Heart left ventricle (tissue), 16 donors: ENCODE measurements around the gene MGMT. TPM values are rescaled to one million over a fixed set of nuclear protein-coding genes. Genes with fewer than 3 reads are reported as not detected.

ENCODE experiments used
- ATAC-seq, 4 donors: fragments of 200-7000 bp; cut with Tn5 transposase; one replicate each; pipeline ENCODE4 v1.9.1; 2020 to 2022; ENCODE audit warnings: moderate library complexity in 4 of 4, mild to moderate bottlenecking in 3 of 4, moderate number of reproducible peaks in 1 of 4
- DNase-seq, 5 donors: peaks; one replicate each; pipeline ENCODE4 v3.0.0-alpha.2; 2020
- H3K27ac ChIP-seq, 12 donors: fragments of 200-600 bp; sonication (generic) in 4 of 12; one replicate each; pipeline versions ENCODE4 v1.5.0 to v1.8.0; 2016 to 2022; ENCODE audit warnings: mild to moderate bottlenecking in 2 of 12
- H3K27me3 ChIP-seq, 9 donors: fragments of 200-600 bp; sonication (generic) in 2 of 9; one replicate each; pipeline versions ENCODE4 v1.5.1 to v1.8.0; 2016 to 2022; ENCODE audit warnings: mild to moderate bottlenecking in 3 of 9
- H3K36me3 ChIP-seq, 9 donors: fragments of 200-600 bp; sonication (generic) in 2 of 9; one replicate each; pipeline versions ENCODE4 v1.5.0 to v1.8.0; 2018 to 2022; ENCODE audit warnings: mild to moderate bottlenecking in 2 of 9
- H3K4me1 ChIP-seq, 12 donors: fragments of 200-600 bp; sonication (generic) in 4 of 12; one replicate each; pipeline versions ENCODE4 v1.5.0 to v1.8.0; 2016 to 2022; ENCODE audit warnings: mild to moderate bottlenecking in 3 of 12
- H3K4me3 ChIP-seq, 12 donors: fragments of 200-600 bp; sonication (generic) in 4 of 12; one replicate each; pipeline versions ENCODE4 v1.5.0 to v1.8.0; 2017 to 2022; ENCODE audit warnings: mild to moderate bottlenecking in 9 of 12, moderate library complexity in 4 of 12
- H3K9me3 ChIP-seq, 12 donors: fragments of 200-600 bp; sonication (generic) in 4 of 12; one replicate each; pipeline versions ENCODE4 v1.5.0 to v1.8.0; 2016 to 2022; ENCODE audit warnings: mild to moderate bottlenecking in 1 of 12
- CTCF ChIP-seq, 12 donors: fragments of 200-600 bp; sonication (generic) in 4 of 12; IDR thresholded peaks; one replicate each; pipeline versions ENCODE4 v1.5.0 to v1.8.0; 2018 to 2022; ENCODE audit warnings: antibody characterized with exemption in 12 of 12, mild to moderate bottlenecking in 5 of 12
- POLR2A ChIP-seq, 2 donors: fragments of 450-650 bp; IDR thresholded peaks; one replicate each; pipeline ENCODE4 v1.6.1; 2017; ENCODE audit warnings: antibody characterized with exemption in 2 of 2, mild to moderate bottlenecking in 2 of 2, moderate library complexity in 2 of 2
- WGBS, 4 donors: extraction: QIAGEN DNeasy Blood & Tissue Kit in 2 of 4; methylation state at CpG; one replicate each; pipeline versions ENCODE4 v1.1.5 to v1.1.7; 2013 to 2018; 5-methylcytosine and 5-hydroxymethylcytosine counted together
- intact Hi-C, 10 donors: fragments of 100-400 bp; cut with DNase I; formaldehyde crosslinking; loops; one replicate each; pipeline versions ENCODE4 v1.11.1 to v1.14.2; 2022
- polyA plus RNA-seq, 2 donors: library from polyadenylated mRNA; stranded (reverse); fragments of 200-250 nt; gene quantifications; one replicate each; pipeline ENCODE4 v1.2.3, GENCODE V29; 2013
- total RNA-seq, 9 donors: library from RNA; depleted of rRNA in 2 of 9; stranded (reverse); fragments of >200 nt in 2 of 9; fragmentation: NEBNext Ultra II Directional in 3 of 9; extraction: Animal tissue kit (Norgen Biotek cat#: 25700) in 3 of 9; gene quantifications; one replicate each; pipeline versions ENCODE4 v1.1.0 to v1.2.4, GENCODE V29; 2016 to 2023
- donor health status: ischemic (EF 13 %, LVEDD 7.1; RV severe dilation, severe dysfunction).
- donor health status: healthy with polysubstance abuse.
- donor health status: DM: no; HTN: yes; CAD: no.
- donor health status: DM: no; HTN: no; CAD: no.
- donor health status: ischemic (EF 25% LVEDD 6.9; RV normal size, moderate dysfunction).
- donor health status: ischemic (EF 25% LVEDD 5.7; RV mildly dilated, moderate dysfunction).
- donor health status: healthy.
- donor health status: DM: yes; HTN: yes; CAD: no.
- donor health status: ischemic (EF 35%, LVEDD 5.7; RV mildly dilated, moderate dysfunction).
- donor health status: nonischemic (EF 11% LVEDD 7.7; RV severe dilation, severe dysfunction).
- donor health status: DM: yes; HTN: yes; CAD: no.
- donor health status: PGD.
- donor health status: ischemic (EF 29% LVEDD 5.4; RV normal size, mild dysfunction).
- donor health status: nonischemic (EF 23%, LVEDD 6.1; RV moderate dilation, normal function).

Gene MGMT
- total and polyA plus RNA-seq, 11 donors: 6.2 to 25.3 (median 11.6) TPM

DNA sequence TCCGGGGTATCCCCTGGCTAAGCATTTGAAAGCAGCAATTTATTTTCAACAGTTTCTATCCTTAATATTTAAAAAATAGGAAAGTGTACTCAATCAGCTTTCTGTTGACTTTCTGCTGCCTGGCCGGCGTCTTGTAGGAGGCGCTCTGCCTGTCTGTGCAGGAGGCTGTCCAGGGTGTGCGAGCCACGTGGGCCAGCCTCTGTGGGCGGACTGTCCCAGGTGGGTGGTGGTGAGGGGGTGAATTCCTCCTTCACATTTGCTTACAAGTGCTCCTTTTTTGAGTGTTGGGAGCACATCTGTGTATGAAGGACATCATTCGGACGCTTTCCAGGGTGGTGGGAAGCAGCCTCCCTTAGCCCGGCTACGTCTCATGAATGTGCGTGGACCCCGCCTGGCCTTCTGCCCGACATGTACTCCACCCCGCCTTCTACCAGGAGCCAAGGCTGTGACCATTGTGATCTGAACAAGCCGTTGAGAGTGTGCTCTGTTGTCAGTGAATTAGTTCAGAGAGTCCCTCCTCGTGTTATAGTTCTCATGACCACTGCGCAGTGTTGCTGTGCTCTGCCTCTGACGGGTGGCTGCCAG lies 114.9 kb downstream of the MGMT start:
- Histone ChIP-seq H3K4me1 (no peaks in the 10 kb centered on the region), H3K27ac (no peak overlapping the region), H3K4me3 (no peak overlapping the region), H3K9me3 (peaks cover 0 to 19% (median 11%) of the 10 kb centered on the region in 12 donors), H3K27me3 (no peaks in the 10 kb centered on the region), H3K36me3 (no peaks in the 10 kb centered on the region)
- intact Hi-C loops: no loop called here
- ATAC-seq (no peak), DNase-seq (no peak)
- TF ChIP-seq POLR2A (IDR thresholded peaks at IDR 0.05) (no peak), CTCF (IDR thresholded peaks at IDR 0.05) (no peak)
- WGBS, 4 donors: 92 to 96% (median 93%) methylated on average over 19 of the region's 19 CpGs

- Histone ChIP-seq H3K4me1 (no peaks in the 10 kb centered on the region), H3K27me3 (no peaks in the 10 kb centered on the region), H3K27ac (no peak overlapping the region), H3K9me3 (peaks cover 0 to 37% (median 17%) of the 10 kb centered on the region in 12 donors), H3K36me3 (no peaks in the 10 kb centered on the region), H3K4me3 (no peak overlapping the region)
- no peak for ATAC-seq
- 86 to 92% (median 89%) methylated on average over 8 of the region's 8 CpGs for WGBS, 4 donors
- no peak for DNase-seq
- TF ChIP-seq CTCF (IDR thresholded peaks at IDR 0.05) (no peak), POLR2A (IDR thresholded peaks at IDR 0.05) (no peak)
- intact Hi-C loops: no loop called here
These were observed 116.8 kb downstream of the MGMT start for GRCh38 chr10:129583831-129584230.

DNA sequence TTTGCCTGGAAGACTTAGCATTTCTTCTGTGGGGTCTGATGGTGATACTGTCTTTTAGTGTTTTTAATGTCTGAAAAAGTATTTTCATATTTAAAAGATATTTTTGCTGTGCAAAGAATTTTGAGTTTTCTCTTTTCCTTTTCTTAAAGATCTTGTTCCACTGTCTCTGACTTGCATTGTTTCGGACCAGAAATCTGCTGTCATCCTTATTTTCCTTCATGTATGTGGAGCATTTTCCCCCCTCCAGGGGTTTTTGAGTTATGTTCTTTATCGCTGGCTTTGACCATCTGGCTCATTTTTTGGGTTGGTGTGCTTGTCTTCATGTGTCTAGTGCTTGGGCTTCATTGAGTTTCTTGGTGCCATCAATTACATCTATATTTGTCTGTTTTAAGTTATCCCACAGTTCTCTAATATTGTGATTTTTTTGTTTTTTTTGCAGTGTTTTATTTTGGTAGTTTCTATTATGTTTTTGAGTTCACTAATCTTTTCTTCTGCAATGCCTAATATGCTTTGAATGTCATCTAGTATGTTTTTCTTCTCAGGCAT lies 119.9 kb downstream of the MGMT start:
- ATAC-seq: no peak
- H3K4me1 ChIP-seq: no peaks in the 10 kb centered on the region
- WGBS, 4 donors: 91 to 99% (median 97%) methylated on average over 2 of the region's 2 CpGs

GRCh38 chr10:129589546-129589945 lies 122.5 kb downstream of the MGMT start:
- Histone ChIP-seq H3K4me1 (no peaks in the 10 kb centered on the region), H3K4me3 (no peak overlapping the region), H3K27me3 (no peaks in the 10 kb centered on the region), H3K27ac (no peak overlapping the region), H3K36me3 (peaks cover 0 to 3% (median 0%) of the 10 kb centered on the region in 9 donors), H3K9me3 (peaks cover 0 to 42% (median 17%) of the 10 kb centered on the region in 12 donors)
- no peak for DNase-seq
- WGBS, 4 donors: 96% methylated on average over 9 of the region's 9 CpGs
- no peak for ATAC-seq
- TF ChIP-seq CTCF (IDR thresholded peaks at IDR 0.05) (no peak), POLR2A (IDR thresholded peaks at IDR 0.05) (no peak)
- intact Hi-C loops: no loop called here

More for the DNA sequence above, 119.9 kb downstream of the MGMT start:
- no peak for TF ChIP-seq CTCF (IDR thresholded peaks at IDR 0.05)
- no peak for TF ChIP-seq POLR2A (IDR thresholded peaks at IDR 0.05)
- no peaks in the 10 kb centered on the region for H3K27me3 ChIP-seq
- H3K27ac ChIP-seq: no peak overlapping the region
- intact Hi-C loops: no loop called here
- H3K4me3 ChIP-seq: no peak overlapping the region
- no peak for DNase-seq
- H3K9me3 ChIP-seq: peaks cover 0 to 42% (median 17%) of the 10 kb centered on the region in 12 donors
- H3K36me3 ChIP-seq: no peaks in the 10 kb centered on the region
